DMS153 treated with DMSO at 0.1 percent for 48 hours (cell line): ENCODE data around the gene IQGAP3.

Experiments used
- DNase-seq: peaks from one replicate; lab custom pipeline; 2025; ENCODE audit not compliant: unreplicated experiment; lab: John Stamatoyannopoulos, UW

The IQGAP3 gene

GRCh38 chr1:156546267-156546666 lies 26.1 kb downstream of the IQGAP3 start:
- no peak for DNase-seq

- DNase-seq, result no peak
Measured at GRCh38 chr1:156544592-156545102, 27.7 kb downstream of the IQGAP3 start.

- DNase-seq, result no peak
Measured at GRCh38 chr1:156543066-156543465, 29.3 kb downstream of the IQGAP3 start.

GRCh38 chr1:156540955-156541354 lies 31.4 kb downstream of the IQGAP3 start:
- DNase-seq, result no peak

- DNase-seq, result no peak
Measured at GRCh38 chr1:156539818-156540355, 32.5 kb downstream of the IQGAP3 start.

- no peak for DNase-seq
Measured at GRCh38 chr1:156538711-156539440, 33.5 kb downstream of the IQGAP3 start.

- DNase-seq, result no peak
Measured at GRCh38 chr1:156537027-156537426, 35.3 kb downstream of the IQGAP3 start.

- DNase-seq, result no peak
Measured at GRCh38 chr1:156534424-156535060, 37.8 kb downstream of the IQGAP3 start.

- DNase-seq, result no peak
Measured at GRCh38 chr1:156533568-156534220, 38.7 kb downstream of the IQGAP3 start.

- DNase-seq, result no peak
Measured at GRCh38 chr1:156532374-156532773, 40.0 kb downstream of the IQGAP3 start.

- DNase-seq, result no peak
Measured at GRCh38 chr1:156530006-156530405, 42.4 kb downstream of the IQGAP3 start.

GRCh38 chr1:156528875-156529425 lies 43.4 kb downstream of the IQGAP3 start:
- DNase-seq, result no peak

GRCh38 chr1:156528231-156528630 lies 44.1 kb downstream of the IQGAP3 start:
- no peak for DNase-seq

- DNase-seq, result no peak
Measured at GRCh38 chr1:156527584-156527983, 44.8 kb downstream of the IQGAP3 start.

- no peak for DNase-seq
Measured at GRCh38 chr1:156525856-156526489, 46.4 kb downstream of the IQGAP3 start.

- DNase-seq, result no peak
Measured at GRCh38 chr1:156525071-156525501, 47.3 kb downstream of the IQGAP3 start.

- DNase-seq, result no peak
Measured at GRCh38 chr1:156524481-156524869, 47.9 kb downstream of the IQGAP3 start.

GRCh38 chr1:156523801-156524480 lies 48.4 kb downstream of the IQGAP3 start:
- no peak for DNase-seq

- DNase-seq, result no peak
Measured at GRCh38 chr1:156522443-156522970, 49.9 kb downstream of the IQGAP3 start.

- DNase-seq, result no peak
Measured at GRCh38 chr1:156517748-156518147, 54.6 kb downstream of the IQGAP3 start.
